ENCODE measurements around the gene MAP4K1. TPM values are rescaled to one million over a fixed set of nuclear protein-coding genes. Genes with fewer than 3 reads are reported as not detected.
"Not testable (repeated sequence)": the region's sequence is repeated elsewhere in the genome, so short reads cannot be mapped to it uniquely, and the experiment has no call there.

Gene MAP4K1
- total RNA-seq, 1 donor from 2014 or later: 3.1 TPM

- no peak overlapping the region for H3K4me3 ChIP-seq (ENCODE audit: low read depth, low read length)
- DNase-seq (ENCODE audit: low read depth): no peak
- TF ChIP-seq, protein P1, sequence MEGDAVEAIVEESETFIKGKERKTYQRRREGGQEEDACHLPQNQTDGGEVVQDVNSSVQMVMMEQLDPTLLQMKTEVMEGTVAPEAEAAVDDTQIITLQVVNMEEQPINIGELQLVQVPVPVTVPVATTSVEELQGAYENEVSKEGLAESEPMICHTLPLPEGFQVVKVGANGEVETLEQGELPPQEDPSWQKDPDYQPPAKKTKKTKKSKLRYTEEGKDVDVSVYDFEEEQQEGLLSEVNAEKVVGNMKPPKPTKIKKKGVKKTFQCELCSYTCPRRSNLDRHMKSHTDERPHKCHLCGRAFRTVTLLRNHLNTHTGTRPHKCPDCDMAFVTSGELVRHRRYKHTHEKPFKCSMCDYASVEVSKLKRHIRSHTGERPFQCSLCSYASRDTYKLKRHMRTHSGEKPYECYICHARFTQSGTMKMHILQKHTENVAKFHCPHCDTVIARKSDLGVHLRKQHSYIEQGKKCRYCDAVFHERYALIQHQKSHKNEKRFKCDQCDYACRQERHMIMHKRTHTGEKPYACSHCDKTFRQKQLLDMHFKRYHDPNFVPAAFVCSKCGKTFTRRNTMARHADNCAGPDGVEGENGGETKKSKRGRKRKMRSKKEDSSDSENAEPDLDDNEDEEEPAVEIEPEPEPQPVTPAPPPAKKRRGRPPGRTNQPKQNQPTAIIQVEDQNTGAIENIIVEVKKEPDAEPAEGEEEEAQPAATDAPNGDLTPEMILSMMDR (conservative IDR thresholded peaks at IDR 0.05; ENCODE audit: low read depth, low read length): no peak
These were observed 11.6 kb downstream of the MAP4K1 start for GRCh38 chr19:38606131-38606530.

DNA sequence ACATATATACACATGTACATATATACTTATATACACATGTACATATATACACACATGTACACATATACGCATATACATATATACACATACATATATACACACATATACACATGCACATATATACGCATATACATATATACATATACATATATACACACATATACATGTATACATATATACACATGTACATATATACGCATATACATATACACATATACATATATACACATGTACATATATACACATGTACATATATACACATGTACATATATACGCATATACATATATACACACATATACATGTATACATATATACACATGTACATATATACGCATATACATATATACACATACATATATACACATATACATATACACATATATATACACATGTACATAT is 14.9 kb downstream of the MAP4K1 start:
- not testable (repeated sequence) for H3K4me3 ChIP-seq (ENCODE audit: low read depth, low read length); DNase-seq (ENCODE audit: low read depth)

GRCh38 chr19:38599722-38600121 is 18.0 kb downstream of the MAP4K1 start:
- no peak for DNase-seq (ENCODE audit: low read depth)
- no peak overlapping the region for H3K4me3 ChIP-seq (ENCODE audit: low read depth, low read length)
- TF ChIP-seq, protein P1 (conservative IDR thresholded peaks at IDR 0.05; ENCODE audit: low read depth, low read length): no peak

GRCh38 chr19:38597075-38597474 is 20.7 kb downstream of the MAP4K1 start:
- TF ChIP-seq, protein P1 (conservative IDR thresholded peaks at IDR 0.05; ENCODE audit: low read depth, low read length): no peak
- no peak for DNase-seq (ENCODE audit: low read depth)
- no peak overlapping the region for H3K4me3 ChIP-seq (ENCODE audit: low read depth, low read length)

DNA sequence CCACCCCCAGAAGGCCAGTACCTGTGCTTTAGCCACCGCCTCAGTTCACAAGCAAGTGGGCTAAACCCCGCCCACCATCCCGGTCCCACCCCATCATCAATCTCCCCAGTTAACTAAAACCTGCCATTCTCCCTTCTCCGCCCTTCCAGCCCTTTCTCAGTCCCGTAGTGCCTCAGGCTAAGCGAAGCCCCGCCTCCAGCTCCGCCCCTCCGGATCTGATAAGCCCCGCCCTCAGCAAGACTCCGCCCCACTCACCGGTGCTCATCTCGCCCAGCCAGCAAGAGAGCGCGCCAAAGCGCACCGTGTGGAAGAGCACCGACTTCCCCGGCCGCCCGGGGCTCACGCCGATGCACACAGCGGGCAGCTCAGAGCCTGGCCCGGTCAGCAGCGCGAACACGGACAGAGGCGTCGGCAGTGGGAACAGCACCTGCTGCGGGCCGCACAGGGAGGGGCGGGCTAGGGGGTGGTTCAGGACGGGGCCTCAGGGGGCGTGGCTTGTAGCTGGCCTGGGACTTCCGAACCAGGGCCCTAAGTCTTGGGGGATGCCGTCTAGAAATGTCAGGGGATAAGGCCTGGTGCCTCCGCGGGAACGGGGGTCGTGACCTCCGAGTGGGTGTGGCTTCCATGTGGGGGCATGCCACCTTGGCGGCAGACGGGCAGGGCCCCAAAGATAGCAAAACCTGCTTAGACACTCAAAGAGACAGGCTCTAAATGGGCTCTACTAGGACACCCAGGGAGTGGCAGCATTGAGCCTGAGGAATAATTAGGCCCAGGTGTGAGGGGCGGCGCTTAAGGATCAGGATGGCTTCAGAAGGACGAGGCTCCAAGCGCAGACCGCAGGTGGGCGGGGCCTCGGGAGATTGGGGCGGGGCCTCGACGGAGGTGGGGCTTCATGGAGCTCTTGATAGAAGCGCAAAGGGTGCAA is 21.4 kb downstream of the MAP4K1 start:
- no peak for DNase-seq (ENCODE audit: low read depth)
- TF ChIP-seq, protein P1 (conservative IDR thresholded peaks at IDR 0.05; ENCODE audit: low read depth, low read length): no peak
- H3K4me3 ChIP-seq (ENCODE audit: low read depth, low read length): peak overlapping the region; percentile 14

DNA sequence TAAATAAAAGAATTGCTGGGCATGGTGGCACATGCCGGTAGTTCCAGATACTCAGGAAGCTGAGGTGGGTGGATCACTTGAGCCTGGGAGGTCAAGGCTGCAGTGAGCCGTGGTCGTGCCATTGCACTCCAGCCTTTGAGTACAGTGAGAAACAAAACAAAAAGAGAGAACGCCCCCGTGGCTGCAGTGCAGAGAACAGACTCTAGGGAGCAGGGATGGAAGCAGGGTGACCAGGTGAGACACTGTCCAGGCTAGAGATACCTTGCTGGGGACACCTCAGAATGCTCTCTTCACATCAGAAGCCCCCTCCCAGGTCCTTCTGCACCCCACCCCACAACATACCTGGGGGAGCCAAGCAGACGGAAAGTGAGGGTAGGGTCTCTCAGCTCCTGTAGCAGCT is 24.8 kb downstream of the MAP4K1 start:
- no peak for DNase-seq (ENCODE audit: low read depth)
- H3K4me3 ChIP-seq (ENCODE audit: low read depth, low read length): no peak overlapping the region
- TF ChIP-seq, protein P1 (conservative IDR thresholded peaks at IDR 0.05; ENCODE audit: low read depth, low read length): peak; percentile 4

DNA sequence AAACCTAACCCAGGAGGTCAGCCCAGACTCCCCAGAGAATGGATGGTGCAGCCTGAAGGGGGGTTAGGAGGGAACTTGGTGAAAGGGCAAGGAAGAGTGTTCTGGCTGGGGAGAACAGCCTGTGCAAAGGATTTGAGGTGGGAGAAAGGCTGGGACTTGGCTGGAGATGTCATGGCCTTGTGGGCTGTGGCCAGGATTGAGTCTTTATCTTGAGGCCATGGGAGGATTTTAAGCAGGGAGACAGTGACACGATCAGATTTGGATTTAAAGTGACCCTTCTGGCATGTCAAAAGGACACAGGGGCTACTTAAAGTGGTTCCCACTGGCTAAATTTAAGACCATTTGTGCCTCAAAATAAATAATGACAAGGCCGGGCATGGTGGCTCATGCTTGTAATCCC is 29.7 kb downstream of the MAP4K1 start:
- no peak overlapping the region for H3K4me3 ChIP-seq (ENCODE audit: low read depth, low read length)
- TF ChIP-seq, protein P1 (conservative IDR thresholded peaks at IDR 0.05; ENCODE audit: low read depth, low read length): no peak
- no peak for DNase-seq (ENCODE audit: low read depth)
